HG03175 (cell line): ENCODE results near the gene SLC38A2.

Experiments
- ATAC-seq: cut with Tn5 transposase; IDR thresholded peaks from one replicate; pipeline ENCODE4 v1.9.1; 2021; ENCODE audit warnings: mild to moderate bottlenecking, moderate library complexity; ENCODE audit not compliant: unreplicated experiment

Gene SLC38A2

DNA sequence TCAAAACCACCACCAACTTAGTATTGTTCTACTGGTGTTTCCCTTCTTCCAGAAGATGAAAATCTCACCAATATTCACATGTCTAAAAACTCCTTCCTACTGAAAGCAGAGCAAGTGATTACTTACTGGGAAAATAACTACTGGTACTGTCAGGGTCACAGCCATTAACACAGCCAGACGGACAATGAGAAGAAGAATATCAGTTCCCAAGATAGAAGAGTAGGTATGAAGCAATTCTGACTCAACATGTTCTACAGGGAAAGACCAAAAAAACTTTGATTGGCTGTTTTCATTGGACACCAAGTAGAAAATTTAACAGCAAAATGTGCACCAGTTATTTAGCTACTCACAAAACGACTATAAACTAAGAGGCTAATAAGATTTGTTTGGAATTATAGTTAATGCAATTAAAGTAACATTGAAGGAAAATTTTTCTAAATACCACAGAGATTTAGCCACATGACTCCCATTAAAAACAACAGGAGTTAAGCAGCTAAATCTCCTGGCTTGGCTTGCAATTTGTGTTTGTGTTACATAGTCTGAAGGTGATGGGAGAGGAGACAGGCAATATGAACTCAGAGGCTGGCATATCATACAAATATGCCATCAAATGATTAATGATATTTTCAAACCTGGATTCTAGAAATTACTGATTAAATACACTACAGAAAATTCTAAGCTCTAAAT, 9.5 kb downstream of the SLC38A2 start:
- no peak for ATAC-seq

DNA sequence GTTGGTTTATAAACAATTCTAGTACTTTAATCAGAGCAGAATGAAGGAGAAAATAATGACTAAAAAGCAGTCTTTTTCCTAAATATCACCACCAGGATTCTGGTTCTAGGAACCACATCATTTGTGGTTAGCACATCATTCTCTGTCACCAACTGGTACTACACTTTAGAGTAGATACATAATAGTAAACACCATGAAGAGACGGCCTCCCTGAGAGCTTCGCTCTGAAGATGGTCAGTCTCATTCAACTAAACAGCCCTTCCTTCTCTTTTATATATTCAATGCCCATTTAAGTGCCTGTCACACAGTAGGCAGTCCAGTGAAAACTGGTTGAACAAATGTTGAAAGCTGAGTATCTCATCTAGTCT, 10.9 kb downstream of the SLC38A2 start:
- no peak for ATAC-seq

DNA sequence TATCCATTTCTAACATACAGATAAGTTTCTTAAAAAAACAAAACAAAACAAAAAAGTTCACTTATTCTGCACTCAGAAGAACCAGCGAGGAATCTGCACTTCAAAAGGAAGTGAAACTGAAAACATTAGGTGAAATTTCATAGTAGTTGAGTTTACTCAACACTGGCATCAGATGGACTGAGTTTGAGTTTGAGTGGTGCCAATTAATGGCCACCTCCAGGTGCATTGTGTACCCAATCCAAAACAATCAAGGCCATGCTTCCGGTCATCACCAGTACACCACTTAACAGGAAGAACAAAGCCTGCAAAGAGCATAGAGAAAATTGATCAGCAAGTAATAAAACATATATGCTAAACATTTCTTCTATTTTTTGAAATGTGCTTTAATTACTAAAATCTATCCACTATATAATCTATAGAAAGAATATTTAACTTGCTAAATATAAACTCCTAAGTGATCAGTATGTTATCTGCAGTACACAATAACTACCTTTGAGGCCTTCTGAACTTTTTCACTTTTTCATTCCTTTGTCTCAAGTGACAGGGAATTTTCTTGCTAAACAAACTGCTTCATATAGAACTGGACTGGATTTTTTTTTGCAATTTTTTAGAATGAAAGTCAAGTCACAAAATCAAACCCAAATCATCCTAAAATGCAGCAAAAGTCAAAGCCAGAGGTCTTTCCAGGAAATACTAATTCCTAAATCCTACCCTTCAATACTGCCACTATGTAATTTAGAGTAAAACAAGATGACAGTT, 11.5 kb downstream of the SLC38A2 start:
- peak; percentile 75 for ATAC-seq

DNA sequence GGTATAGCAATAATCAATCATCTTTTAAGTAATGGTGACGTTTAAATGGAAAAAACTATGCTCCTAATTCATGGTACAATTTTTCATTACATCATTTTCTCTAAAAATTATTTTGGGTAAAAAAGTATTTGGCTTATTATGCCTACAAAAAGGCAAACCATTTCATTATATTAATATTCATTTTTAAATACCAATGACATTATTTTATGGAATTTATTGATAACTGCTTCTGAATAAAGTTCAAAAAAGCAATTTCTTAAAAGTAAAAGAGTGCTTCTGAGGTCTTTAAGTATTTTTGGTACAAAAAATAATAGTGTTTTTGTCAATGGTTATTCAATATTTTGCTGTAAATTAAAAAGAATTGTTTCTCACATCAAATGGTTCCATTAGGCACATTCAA, 12.2 kb downstream of the SLC38A2 start:
- no peak for ATAC-seq

DNA sequence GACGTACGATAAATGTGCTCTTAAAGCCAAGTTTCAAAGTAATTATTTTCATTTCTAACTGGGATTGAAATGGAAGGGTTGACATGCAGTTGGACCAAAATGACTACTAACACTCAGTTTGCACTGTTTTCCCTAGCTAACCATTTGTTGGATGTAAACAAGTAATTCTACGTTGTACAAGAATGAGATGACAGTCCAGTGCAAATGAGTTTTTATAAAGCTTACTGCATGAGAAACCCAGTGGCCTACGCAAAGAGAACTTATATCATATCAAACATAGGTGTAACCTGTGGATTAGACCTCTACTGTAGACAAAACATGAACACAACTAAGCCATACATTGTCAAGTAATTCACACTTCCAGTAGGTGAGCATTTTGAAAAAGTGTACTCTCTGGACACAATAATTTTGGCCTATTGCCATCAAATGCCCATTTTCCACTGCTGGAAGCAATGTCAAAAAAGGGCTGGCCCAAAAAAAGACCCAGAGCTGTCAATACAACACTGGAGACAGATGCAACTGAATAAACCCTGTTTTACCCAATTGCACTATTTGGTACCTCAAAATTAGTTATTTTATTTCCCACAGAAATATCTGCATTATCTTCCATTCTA, 12.8 kb downstream of the SLC38A2 start:
- no peak for ATAC-seq

DNA sequence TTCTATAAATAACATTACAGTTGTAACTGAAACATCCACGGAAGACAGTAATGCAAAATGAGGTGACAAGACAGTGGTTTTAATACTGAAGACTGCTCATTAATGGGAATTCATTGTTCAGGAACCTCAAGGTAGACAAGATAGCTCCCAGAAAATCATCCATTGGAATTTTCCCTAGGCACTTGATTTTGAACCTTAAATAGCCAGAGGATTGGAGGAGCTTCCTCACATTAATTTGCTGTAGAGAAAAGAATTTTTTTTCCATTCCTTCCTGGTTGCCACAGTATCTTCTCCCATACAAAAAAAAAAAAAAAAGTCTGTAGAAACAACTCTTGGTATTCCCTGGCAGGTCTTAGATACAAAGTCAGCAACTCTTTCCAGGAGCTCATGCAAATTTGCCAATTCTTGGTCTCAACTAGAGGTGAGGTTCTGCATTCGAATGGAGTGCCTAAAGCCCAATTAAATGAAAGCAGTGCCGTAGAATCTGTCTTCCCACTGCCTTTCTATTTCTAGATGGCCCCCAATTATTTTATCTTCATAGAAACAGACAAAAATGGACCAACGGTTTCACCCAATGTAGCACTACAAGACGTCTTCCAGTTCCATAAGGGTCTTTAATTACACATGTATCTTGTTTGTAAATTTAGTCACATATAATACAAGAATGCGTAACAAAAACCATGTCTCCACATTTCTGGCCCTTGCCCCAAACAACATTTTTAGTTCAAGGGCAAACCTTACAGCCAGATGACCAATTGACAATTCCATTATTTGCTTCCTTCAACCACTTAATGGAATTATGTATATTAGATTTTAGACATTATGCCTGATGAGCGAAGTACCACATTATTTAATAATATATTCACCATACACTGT, 13.5 kb downstream of the SLC38A2 start:
- no peak for ATAC-seq

DNA sequence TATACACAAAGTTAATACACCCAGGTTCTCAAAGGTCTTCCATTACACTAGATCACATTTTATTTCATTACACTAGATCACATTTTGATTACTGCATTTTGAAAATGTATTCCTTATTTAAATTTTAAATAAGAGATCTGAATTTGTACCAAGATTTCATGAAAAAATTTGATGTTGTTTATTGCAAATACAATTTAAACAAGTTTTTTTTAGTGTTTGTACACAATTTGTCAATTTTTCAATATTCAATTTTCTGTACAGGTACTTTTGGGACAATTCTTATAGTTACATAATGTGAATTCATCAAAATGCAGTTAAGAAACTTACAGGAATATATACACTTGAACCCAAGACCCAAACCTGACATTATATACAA, 14.3 kb downstream of the SLC38A2 start:
- no peak for ATAC-seq

DNA sequence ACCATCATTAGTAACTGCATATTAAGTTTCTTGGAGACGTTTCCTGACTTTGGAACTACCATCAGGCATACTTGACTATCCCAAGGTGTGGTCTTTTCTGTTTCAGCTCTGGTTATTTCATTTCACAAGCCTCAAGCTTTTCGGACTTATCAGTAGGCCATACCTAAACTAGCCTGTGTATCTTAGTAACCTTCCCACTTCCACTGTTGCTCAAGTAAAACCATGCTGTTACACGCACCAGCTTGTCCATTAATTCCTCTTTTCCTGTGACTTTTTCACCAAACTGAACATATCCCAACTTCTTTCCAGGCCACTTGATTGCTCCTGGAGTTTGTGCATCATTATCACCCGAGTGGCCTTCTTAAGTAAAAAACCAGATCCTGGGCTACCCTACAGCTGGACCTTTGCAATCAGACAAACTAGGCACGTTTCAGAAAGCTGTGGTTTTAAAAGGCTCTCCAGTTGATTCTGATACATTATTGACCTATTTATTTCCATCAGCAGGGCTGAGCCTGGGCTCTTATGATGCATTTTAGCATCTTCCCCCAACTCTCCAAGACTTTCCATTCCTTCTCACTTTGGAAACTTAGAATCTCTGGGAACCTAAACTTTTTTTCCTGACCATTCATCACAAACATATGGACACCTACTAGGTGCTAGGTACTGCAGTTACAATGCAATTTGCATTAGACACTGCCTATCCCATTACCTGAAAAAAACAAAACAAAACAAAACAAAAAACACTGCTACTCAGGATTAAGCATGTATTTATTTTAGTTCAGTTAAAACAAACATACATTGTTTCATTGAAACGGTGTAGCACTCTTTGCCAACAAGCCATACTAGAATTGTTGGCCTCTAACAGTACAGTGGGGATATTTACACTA, 14.9 kb downstream of the SLC38A2 start:
- no peak for ATAC-seq

DNA sequence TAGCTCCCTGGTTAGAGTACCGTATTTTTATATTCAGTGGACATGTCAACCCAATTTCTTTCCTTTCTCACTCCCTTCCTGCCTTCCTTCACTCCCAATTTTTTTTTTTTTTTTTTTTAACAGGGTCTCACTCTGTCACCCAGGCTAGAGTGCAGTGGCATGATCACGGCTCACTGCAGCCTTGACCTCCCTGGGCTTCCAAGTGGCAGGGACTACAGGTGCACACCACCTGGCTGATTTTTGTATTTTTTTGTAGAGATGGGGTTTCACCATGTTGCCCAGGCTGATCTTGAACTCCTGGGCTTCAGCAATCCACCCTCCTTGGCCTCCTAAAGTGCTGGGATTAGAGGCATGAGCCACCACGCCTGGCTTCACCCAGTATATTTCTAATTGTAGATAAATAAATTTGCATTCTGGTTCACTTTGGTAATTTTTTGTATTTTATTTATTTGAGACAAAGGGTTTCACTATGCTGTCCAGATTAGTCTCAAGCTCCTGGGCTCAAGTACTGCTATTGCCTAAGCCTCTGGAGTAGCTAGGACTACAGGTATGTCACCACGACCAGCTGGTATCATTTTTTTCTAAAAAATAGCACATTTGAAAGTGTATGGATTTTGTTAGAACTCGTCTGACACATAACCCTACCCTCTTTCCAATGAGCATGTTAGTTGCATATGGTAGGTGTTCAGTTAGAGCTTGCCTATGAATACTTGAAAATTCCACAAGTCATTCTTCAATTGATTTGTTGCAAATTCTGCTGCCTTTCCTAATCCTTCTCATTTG, 15.7 kb downstream of the SLC38A2 start:
- ATAC-seq, result no peak

DNA sequence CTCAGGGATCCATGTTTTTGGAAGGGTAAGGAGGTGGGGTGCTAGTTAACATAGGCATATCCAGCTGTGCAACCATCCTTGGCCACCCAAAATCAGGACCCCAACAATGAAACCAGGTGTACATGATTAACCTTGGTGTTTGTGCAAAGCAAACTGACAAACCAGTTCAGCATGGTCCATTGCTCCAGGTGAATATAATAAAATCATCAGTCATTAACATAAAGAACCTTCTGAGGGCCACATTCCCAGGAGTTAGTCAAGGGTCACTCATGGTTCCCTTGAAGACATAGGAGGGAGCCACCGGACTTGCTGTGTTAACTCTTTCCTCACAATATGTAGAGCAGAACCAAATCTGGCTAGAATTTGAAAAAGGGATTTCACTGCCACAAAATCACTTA, 17.8 kb downstream of the SLC38A2 start:
- no peak for ATAC-seq

DNA sequence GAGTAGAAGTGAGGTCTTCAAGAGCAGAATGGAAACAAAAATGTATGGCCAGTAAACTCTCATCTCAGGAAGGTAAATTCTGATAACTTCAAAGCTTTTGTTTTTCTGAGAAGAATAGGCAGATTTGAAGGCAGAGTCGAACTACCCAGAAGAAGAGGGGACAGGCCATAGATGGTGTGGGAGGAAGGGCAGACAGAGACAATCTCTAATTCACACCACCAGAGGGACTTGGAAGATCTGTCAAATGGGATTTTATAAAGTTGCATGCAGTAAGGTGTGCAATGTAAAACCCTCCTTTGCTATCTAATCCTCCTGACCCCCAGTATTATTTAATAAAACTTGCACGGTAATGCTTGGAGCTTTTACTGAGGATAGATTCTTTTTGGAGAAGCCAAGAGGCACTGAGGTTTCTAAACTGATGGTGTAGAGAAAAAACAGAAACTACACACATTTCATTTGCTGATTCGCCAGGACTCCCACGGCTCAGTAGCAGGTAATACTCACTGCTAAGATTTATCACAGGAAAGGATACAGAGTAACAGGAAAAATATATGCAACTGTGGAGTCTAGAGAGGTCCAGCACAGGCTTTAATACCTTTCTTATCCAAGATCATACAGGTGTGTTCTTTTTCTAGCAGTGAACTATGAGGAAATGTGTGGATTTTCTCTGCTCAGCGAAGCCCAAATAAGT, 18.3 kb downstream of the SLC38A2 start:
- no peak for ATAC-seq

DNA sequence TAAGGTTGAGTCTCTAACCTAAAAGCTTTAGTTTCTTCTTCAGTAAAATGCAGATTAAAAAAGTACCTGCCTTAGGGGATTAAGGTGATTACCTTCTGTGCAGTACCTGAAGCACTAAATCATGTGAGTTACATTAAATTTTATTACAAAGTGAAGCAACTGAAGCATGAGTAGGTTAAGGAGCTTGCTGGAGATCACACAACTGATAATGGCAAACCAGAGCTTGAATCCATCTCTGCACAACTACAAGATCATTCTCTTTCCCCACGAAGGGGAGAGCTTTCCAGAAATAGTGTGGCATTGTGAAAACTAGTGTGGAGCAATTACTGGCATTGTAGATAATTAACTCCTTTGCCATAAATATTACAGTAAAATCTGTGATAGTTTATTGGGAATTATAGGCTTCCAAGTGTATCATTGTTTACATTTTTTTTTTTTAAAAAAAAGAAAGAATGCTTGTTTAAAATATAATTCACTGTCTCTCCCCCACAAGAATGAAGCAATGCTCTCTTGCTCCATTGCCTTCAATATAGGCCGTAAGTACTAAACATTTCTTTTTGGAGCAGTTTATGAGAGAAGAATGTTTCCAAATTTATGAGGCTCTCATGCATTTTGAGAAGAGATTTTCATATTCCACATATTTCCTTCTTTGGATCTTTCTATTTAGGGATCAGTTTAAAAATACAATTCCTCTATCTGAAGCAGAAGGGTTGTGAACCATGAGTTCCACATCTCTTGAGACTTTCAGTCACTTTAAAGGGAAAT, 20.5 kb downstream of the SLC38A2 start:
- no peak for ATAC-seq

DNA sequence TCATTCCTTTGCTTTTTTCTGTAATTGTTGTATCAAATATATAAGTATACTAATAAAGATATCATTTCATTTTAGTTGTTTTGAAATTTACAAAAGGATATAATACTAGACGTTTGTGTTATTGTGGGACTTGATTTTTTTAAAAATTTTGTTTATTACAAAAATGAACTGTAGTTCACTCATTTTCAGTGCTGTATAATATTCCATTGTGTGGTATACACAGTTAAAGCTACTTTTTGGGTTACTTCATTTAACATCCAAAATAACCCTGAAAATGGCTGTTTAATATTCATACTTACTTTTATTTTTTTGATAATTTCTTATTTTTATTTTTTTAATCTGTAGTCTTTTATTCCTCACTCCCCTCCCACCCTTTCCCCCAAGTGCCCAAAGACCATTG, 21.4 kb downstream of the SLC38A2 start:
- no peak for ATAC-seq

DNA sequence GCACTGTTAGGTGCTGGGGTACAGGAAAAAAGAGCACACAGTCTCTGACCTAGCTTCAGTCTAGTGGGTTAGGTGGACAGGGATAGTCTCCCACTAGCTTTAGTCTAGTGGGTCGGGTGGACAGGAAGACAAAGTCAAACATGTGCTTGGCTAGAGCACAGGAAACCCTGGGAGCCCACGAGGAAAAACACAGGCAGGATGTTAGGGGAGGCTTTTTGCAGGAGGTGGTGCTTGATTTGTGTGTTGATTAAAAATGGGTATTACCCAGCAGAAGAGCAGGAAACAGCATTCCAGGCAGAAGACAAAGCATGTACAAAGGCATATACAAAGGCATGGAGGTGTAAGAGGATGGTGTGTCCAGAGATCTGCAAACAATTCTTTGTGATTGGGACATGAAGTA, 23.3 kb downstream of the SLC38A2 start:
- ATAC-seq, result no peak

DNA sequence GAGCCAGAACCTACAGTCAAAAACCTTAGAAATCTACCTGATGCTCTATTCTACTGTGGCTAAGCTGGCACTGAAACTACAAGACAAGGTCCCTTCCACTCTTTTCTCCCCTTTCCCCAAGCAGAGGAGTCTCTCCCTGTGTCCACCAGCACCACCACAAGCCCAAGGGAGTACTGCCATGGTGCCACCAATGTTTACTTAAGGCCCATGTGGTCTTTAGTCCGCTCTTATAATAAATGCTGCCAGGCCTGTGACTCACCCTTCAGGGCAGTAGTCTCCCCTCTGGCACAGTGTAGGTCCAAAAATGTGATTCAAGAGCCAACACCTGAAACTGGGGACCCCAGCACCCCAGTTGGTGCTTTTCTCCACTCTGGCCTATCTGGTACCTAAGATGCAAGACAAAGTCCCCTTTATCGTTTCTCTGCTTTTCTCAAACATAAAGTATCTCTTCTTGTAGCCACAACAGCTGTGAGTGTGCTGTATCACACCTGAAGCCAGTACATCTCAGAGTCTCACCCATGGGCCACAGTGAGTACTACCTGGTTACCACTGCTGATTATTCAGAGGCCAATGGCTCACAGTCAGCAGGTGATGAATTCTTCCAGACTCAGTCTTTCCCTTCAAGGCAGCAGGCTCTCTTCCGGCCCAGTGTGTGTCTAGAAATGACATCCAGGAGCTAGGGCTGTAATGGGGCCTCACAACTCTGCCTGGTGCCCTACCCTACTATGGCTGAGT, 29.3 kb downstream of the SLC38A2 start:
- no peak for ATAC-seq

DNA sequence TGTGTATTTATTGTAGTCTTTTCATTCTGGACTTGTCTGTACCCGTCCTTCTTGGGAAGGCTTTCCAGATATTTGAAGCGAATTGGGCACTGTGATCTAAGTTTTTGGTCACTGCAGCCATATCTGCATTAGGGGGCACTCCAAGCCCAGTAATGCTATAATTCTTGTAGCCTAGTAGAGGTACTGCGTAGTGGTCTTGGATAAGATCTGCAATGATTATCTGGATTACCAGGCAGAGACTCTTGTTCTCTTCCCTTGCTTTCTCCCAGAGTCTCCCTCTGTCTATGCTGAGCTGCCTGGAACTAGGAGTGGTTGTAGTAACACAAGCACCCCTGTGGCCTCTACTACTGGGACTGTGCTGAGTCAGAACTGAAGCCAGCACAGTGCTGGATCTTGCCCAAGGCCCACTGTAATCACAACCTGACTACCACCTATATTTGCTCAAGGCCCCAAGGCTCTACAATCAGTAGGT, 30.0 kb downstream of the SLC38A2 start:
- no peak for ATAC-seq

DNA sequence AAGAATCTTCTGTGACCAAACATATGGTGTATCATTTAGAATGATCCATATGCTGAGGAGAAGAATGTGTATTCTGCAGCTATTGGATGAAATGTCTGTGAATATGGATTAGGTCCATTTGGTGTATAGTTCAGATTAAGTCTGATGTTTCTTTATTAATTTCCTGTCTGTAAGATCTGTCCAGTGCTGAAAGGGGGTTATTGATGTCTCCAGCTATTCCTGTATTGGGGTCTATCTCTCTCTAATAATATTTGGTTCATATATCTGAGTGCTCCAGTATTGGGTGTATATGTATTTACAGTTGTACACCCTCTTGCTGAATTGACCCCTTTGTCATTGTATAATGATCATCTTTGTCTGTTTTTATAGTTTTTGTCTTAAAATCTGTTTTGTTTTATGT, 33.5 kb downstream of the SLC38A2 start:
- ATAC-seq, result no peak
